NCI-H2227 treated with DMSO at 0.1 percent for 48 hours (cell line): ENCODE data around the gene FKBP1C.
"Not testable (repeated sequence)": the region's sequence is repeated elsewhere in the genome, so short reads cannot be mapped to it uniquely, and the experiment has no call there.

Source experiments
- DNase-seq: peaks from one replicate; lab custom pipeline; 2025; lab: John Stamatoyannopoulos, UW

FKBP1C gene

GRCh38 chr6:63211343-63211742 is at the start of gene FKBP1C:
Gene FKBP1C (plus strand): TSS chr6:63211469.
- not testable (repeated sequence) for DNase-seq

- not testable (repeated sequence) for DNase-seq
Observed at GRCh38 chr6:63164047-63164803, 47.0 kb upstream of the FKBP1C start.

- DNase-seq, result no peak
Observed at GRCh38 chr6:63174173-63174572, 37.1 kb upstream of the FKBP1C start.

- no peak for DNase-seq
Observed at GRCh38 chr6:63176181-63176580, 35.1 kb upstream of the FKBP1C start.

- no peak for DNase-seq
Observed at GRCh38 chr6:63180367-63180766, 30.9 kb upstream of the FKBP1C start.

- no peak for DNase-seq
Observed at GRCh38 chr6:63186970-63187369, 24.3 kb upstream of the FKBP1C start.

- no peak for DNase-seq
Observed at GRCh38 chr6:63188828-63189227, 22.4 kb upstream of the FKBP1C start.

- no peak for DNase-seq
Observed at GRCh38 chr6:63193324-63193723, 17.9 kb upstream of the FKBP1C start.

GRCh38 chr6:63197741-63198140 is 13.5 kb upstream of the FKBP1C start:
- DNase-seq, result no peak

GRCh38 chr6:63213325-63213724 is 2.1 kb downstream of the FKBP1C start:
- no peak for DNase-seq

- DNase-seq, result no peak
Observed at GRCh38 chr6:63214816-63215215, 3.5 kb downstream of the FKBP1C start.

- DNase-seq, result no peak
Observed at GRCh38 chr6:63224179-63224578, 12.9 kb downstream of the FKBP1C start.

GRCh38 chr6:63225987-63226386 is 14.7 kb downstream of the FKBP1C start:
- DNase-seq, result not testable (repeated sequence)

- DNase-seq, result not testable (repeated sequence)
Observed at GRCh38 chr6:63227928-63228894, 16.9 kb downstream of the FKBP1C start.

- DNase-seq, result not testable (repeated sequence)
Observed at GRCh38 chr6:63230027-63230426, 18.8 kb downstream of the FKBP1C start.

GRCh38 chr6:63230511-63230910 is 19.2 kb downstream of the FKBP1C start:
- DNase-seq, result not testable (repeated sequence)

GRCh38 chr6:63236398-63236817 is 25.1 kb downstream of the FKBP1C start:
- no peak for DNase-seq

- DNase-seq, result no peak
Observed at GRCh38 chr6:63245420-63245819, 34.2 kb downstream of the FKBP1C start.

GRCh38 chr6:63245909-63246308 is 34.6 kb downstream of the FKBP1C start:
- no peak for DNase-seq

GRCh38 chr6:63246581-63246980 is 35.3 kb downstream of the FKBP1C start:
- no peak for DNase-seq

GRCh38 chr6:63249875-63250482 is 38.7 kb downstream of the FKBP1C start:
- no peak for DNase-seq

- no peak for DNase-seq
Observed at GRCh38 chr6:63259153-63259552, 47.9 kb downstream of the FKBP1C start.
